Measurements from ENCODE around the gene TMEM63A. TPM values are rescaled to one million over a fixed set of nuclear protein-coding genes. Genes with fewer than 3 reads are reported as not detected.

The TMEM63A gene
- total and polyA plus RNA-seq, 2 of the 13 experiments (the other 11 are each of a cell fraction or from before 2014, with no cell fraction given): 23.9 to 53.3 TPM

GRCh38 chr1:225868631-225869330 lies 13.4 kb downstream of the TMEM63A start:
- H3K79me2 ChIP-seq (ENCODE audit: insufficient read depth, low read length): no peaks in the 10 kb centered on the region
- H3K4me2 ChIP-seq (ENCODE audit: low read depth, low read length): no peak overlapping the region
- in situ Hi-C loops (cut with HindIII; ENCODE audit: extremely low pct_ligation_motif_present, low pct_unique_long_range_greater_than_20kb) (no loop called here), intact Hi-C loops (cut with micrococcal nuclease; ENCODE audit: unreplicated experiment) (no loop called here)
- no peak for DNase-seq (ENCODE audit: low spot score)
- no peaks in the 10 kb centered on the region for H4K20me1 ChIP-seq (ENCODE audit: insufficient read depth, low read length)
- no peak overlapping the region for H3K4me3 ChIP-seq (replicated peaks in 1 of 3; ENCODE audit: insufficient read depth in 1 of 3, low read depth in 2 of 3, low read length in 3 of 3)
- ChIA-PET POLR2A (no interaction called here), CTCF (ENCODE audit: low intra/inter-chr PET ratio, low total read pairs) (no interaction called here)
- no peak for FAIRE-seq
- no TSS peak for BruUV-seq (replicated peaks)
- ATAC-seq: no peak
- H3K27ac ChIP-seq (ENCODE audit: extremely low read length, insufficient read depth, low read length): no peak overlapping the region
- no peak for TF ChIP-seq AHR (CRISPR knock-in tag; IDR thresholded peaks at IDR 0.05)
- no peak for TF ChIP-seq ZBTB34 (CRISPR knock-in tag; IDR thresholded peaks at IDR 0.05)
- TF ChIP-seq ZNF205 (CRISPR knock-in tag; IDR thresholded peaks at IDR 0.05): no peak
- TF ChIP-seq ZXDC (CRISPR knock-in tag; IDR thresholded peaks at IDR 0.05): no peak
- TF ChIP-seq KDM5A (IDR thresholded peaks at IDR 0.05; ENCODE audit: borderline replicate concordance, low read length): no peak
- TF ChIP-seq DNMT3B (CRISPR knock-in tag; conservative IDR thresholded peaks at IDR 0.05): no peak
- peaks cover 15 to 77% of the 10 kb centered on the region in 2 experiments for H3K36me3 ChIP-seq (replicated peaks in 1 of 2; ENCODE audit: control insufficient read depth in 1 of 2, insufficient read depth in 2 of 2, low read length in 2 of 2)
- no peaks in the 10 kb centered on the region for H3K9me3 ChIP-seq (ENCODE audit: low read length)
- H3K4me1 ChIP-seq (ENCODE audit: insufficient read depth, low read length): peaks cover 20% of the 10 kb centered on the region
- no peak overlapping the region for H3K9ac ChIP-seq (ENCODE audit: insufficient read depth, low read depth, low read length)
- WGBS (ENCODE audit: low lambda C conversion rate): over 99% methylated on average over 8 of the region's 8 CpGs
- no peak overlapping the region for H2AFZ ChIP-seq (ENCODE audit: low read length)
- no peaks in the 10 kb centered on the region for H3K27me3 ChIP-seq (ENCODE audit: control insufficient read depth in 1 of 2, insufficient read depth in 2 of 2, low read length in 2 of 2)

Data from HepG2 (cell line).